Right lobe of liver (tissue), 6 donors: ENCODE data around the gene TIMM10B. TPM values are rescaled to one million over a fixed set of nuclear protein-coding genes. Genes with fewer than 3 reads are reported as not detected.
"Not testable (repeated sequence)": the region's sequence is repeated elsewhere in the genome, so short reads cannot be mapped to it uniquely, and the experiment has no call there.

Experiments
- ATAC-seq, 4 donors: fragments of 200-7000 bp; cut with Tn5 transposase; one replicate each; pipeline ENCODE4 v1.9.1; 2020; ENCODE audit warnings: mild to moderate bottlenecking in 4 of 4, moderate library complexity in 4 of 4
- DNase-seq, 3 donors: peaks; one replicate each; pipeline ENCODE4 v3.0.0-alpha.2; 2020
- H3K27ac ChIP-seq, 3 donors: fragments of 200-600 bp; one replicate each; pipeline ENCODE4 v1.8.0; 2022
- H3K27me3 ChIP-seq, 2 donors: fragments of 200-600 bp; one replicate each; pipeline ENCODE4 v1.8.0; 2022
- H3K36me3 ChIP-seq, 4 donors: fragments of 200-600 bp; sonication (generic) in 1 of 4; one replicate each; pipeline versions ENCODE4 v1.5.1 to v1.8.0; 2017 to 2022; ENCODE audit warnings: control low read depth in 1 of 4
- H3K4me1 ChIP-seq, 4 donors: fragments of 200-600 bp; sonication (generic) in 1 of 4; one replicate each; pipeline versions ENCODE4 v1.5.1 to v1.8.0; 2017 to 2022; ENCODE audit warnings: control low read depth in 1 of 4
- H3K4me3 ChIP-seq, 3 donors: fragments of 200-600 bp; one replicate each; pipeline ENCODE4 v1.8.0; 2022
- H3K9me3 ChIP-seq, 4 donors: fragments of 200-600 bp; sonication (generic) in 1 of 4; one replicate each; pipeline versions ENCODE4 v1.5.1 to v1.8.0; 2017 to 2022; ENCODE audit warnings: control low read depth in 1 of 4
- CTCF ChIP-seq, 4 donors: fragments of 200-600 bp in 3 of 4; fragments of 450-650 bp in 1 of 4; IDR thresholded peaks; one replicate each; pipeline versions ENCODE4 v1.5.1 to v1.8.0; 2016 to 2022; ENCODE audit warnings: antibody characterized with exemption in 4 of 4, mild to moderate bottlenecking in 2 of 4
- POLR2A ChIP-seq: fragments of 450-650 bp; IDR thresholded peaks from one replicate; pipeline ENCODE4 v1.6.1; 2017; ENCODE audit warnings: antibody characterized with exemption, mild to moderate bottlenecking
- WGBS: methylation state at CpG from one replicate; pipeline ENCODE4 v1.1.6; 2018; ENCODE audit warnings: low coverage, low lambda C conversion rate; ENCODE audit not compliant: insufficient coverage; ENCODE audit errors: missing lambda C conversion rate; 5-methylcytosine and 5-hydroxymethylcytosine counted together
- intact Hi-C, 2 donors: fragments of 100-400 bp; cut with DNase I; formaldehyde crosslinking; loops; one replicate each; pipeline versions ENCODE4 v1.11.2 to v1.14.1; 2022
- total RNA-seq, 6 experiments: library from RNA; depleted of rRNA in 2 of 6; stranded (reverse); fragments of >200 nt in 2 of 6; fragmentation: NEBNext Ultra II Directional in 3 of 6; extraction: Animal tissue kit (Norgen Biotek cat#: 25700) in 3 of 6; gene quantifications; one replicate each; pipeline versions ENCODE4 v1.1.0 to v1.2.4, GENCODE V29; 2016 to 2023
- donor health status: DM: no; HTN: yes; CAD: no.
- donor health status: DM: no; HTN: no; CAD: no.
- donor health status: DM: no; HTN: no; CAD: no.
- donor health status: DM: no; HTN: yes; CAD: no.
- donor health status: DM: no; HTN: yes; CAD: no.

TIMM10B gene
- total RNA-seq, 6 experiments from 2014 or later, result 10.3 to 33.9 (median 14.1) TPM

GRCh38 chr11:6516865-6517264 lies 35.6 kb downstream of the TIMM10B start:
- ATAC-seq, result no peak
- intact Hi-C loops, result no loop called here
- TF ChIP-seq POLR2A, result no peak
- no peak for TF ChIP-seq CTCF (IDR thresholded peaks at IDR 0.05)

GRCh38 chr11:6520265-6520664 lies 39.0 kb downstream of the TIMM10B start:
- TF ChIP-seq CTCF (IDR thresholded peaks at IDR 0.05), result no peak
- TF ChIP-seq POLR2A, result no peak
- intact Hi-C loops, result no loop called here
- peaks cover 0 to 4% (median 0%) of the 10 kb centered on the region in 4 donors for H3K36me3 ChIP-seq
- H3K4me1 ChIP-seq, result no peaks in the 10 kb centered on the region
- no peak overlapping the region for H3K27ac ChIP-seq
- H3K4me3 ChIP-seq, result no peak overlapping the region
- no peaks in the 10 kb centered on the region for H3K9me3 ChIP-seq
- no peak for DNase-seq
- WGBS, result 89% methylated on average over 1 of the region's 3 CpGs
- no peaks in the 10 kb centered on the region for H3K27me3 ChIP-seq
- ATAC-seq, result no peak

More at GRCh38 chr11:6516865-6517264, 35.6 kb downstream of the TIMM10B start:
- Histone ChIP-seq H3K27ac (no peak overlapping the region), H3K27me3 (no peaks in the 10 kb centered on the region), H3K4me1 (no peaks in the 10 kb centered on the region), H3K9me3 (no peaks in the 10 kb centered on the region), H3K36me3 (peaks cover 0 to 4% (median 0%) of the 10 kb centered on the region in 4 donors), H3K4me3 (no peak overlapping the region)
- DNase-seq, result no peak

GRCh38 chr11:6521946-6522345 lies 40.6 kb downstream of the TIMM10B start:
- H3K36me3 ChIP-seq, H3K27ac ChIP-seq, H3K4me1 ChIP-seq, ATAC-seq, H3K9me3 ChIP-seq, H3K27me3 ChIP-seq, DNase-seq, intact Hi-C loops, H3K4me3 ChIP-seq: not testable (repeated sequence)
- WGBS, result 86% methylated on average over 3 of the region's 3 CpGs

GRCh38 chr11:6523253-6523652 lies 42.0 kb downstream of the TIMM10B start:
- H3K27me3 ChIP-seq, result no peaks in the 10 kb centered on the region
- ATAC-seq (no peak), DNase-seq (no peak)
- TF ChIP-seq CTCF (IDR thresholded peaks at IDR 0.05) (no peak), POLR2A (no peak)
- H3K4me3 ChIP-seq, result no peak overlapping the region
- H3K27ac ChIP-seq, result no peak overlapping the region
- no peaks in the 10 kb centered on the region for H3K4me1 ChIP-seq
- H3K9me3 ChIP-seq, result no peaks in the 10 kb centered on the region
- intact Hi-C loops, result no loop called here
- WGBS, result 0% methylated on average over 1 of the region's 1 CpG
- peaks cover 0 to 4% (median 0%) of the 10 kb centered on the region in 4 donors for H3K36me3 ChIP-seq

- H3K27me3 ChIP-seq, result no peaks in the 10 kb centered on the region
- no peak overlapping the region for H3K4me3 ChIP-seq
- intact Hi-C loops, result no loop called here
- 83% methylated on average over 2 of the region's 3 CpGs for WGBS
- no peak for ATAC-seq
- TF ChIP-seq POLR2A (no peak), CTCF (IDR thresholded peaks at IDR 0.05) (no peak)
- H3K9me3 ChIP-seq, result no peaks in the 10 kb centered on the region
- H3K4me1 ChIP-seq, result no peaks in the 10 kb centered on the region
- DNase-seq, result no peak
- no peak overlapping the region for H3K27ac ChIP-seq
- H3K36me3 ChIP-seq, result peaks cover 0 to 5% (median 0%) of the 10 kb centered on the region in 4 donors
These were observed 45.3 kb downstream of the TIMM10B start for GRCh38 chr11:6526411-6527135.
